Fibroblast of skin of left quadriceps (primary cell): ENCODE measurements around the gene ADCY7.

Experiments used
- DNase-seq, 2 experiments: peaks; one replicate each; pipeline ENCODE4 v3.0.0-alpha.2; 2013; ENCODE audit warnings: low read depth in 2 of 2

The ADCY7 gene

GRCh38 chr16:50266337-50267091, at the start of gene ADCY7:
TSS of gene ADCY7 (plus strand) at chr16:50266551. CDS start at chr16:50288180, 21,629 bp downstream.
- peak; percentile 75 to 78 for DNase-seq

- DNase-seq = no peak
Measured at GRCh38 chr16:50219402-50219975, 46.9 kb upstream of the ADCY7 start.

GRCh38 chr16:50224286-50224685, 42.1 kb upstream of the ADCY7 start:
- no peak for DNase-seq

GRCh38 chr16:50227120-50227519, 39.2 kb upstream of the ADCY7 start:
- no peak for DNase-seq

GRCh38 chr16:50227665-50228064, 38.7 kb upstream of the ADCY7 start:
- DNase-seq = no peak

- no peak for DNase-seq
Measured at GRCh38 chr16:50228364-50228868, 37.9 kb upstream of the ADCY7 start.

GRCh38 chr16:50229149-50229726, 37.1 kb upstream of the ADCY7 start:
- DNase-seq = no peak

- DNase-seq = no peak
Measured at GRCh38 chr16:50234771-50235556, 31.4 kb upstream of the ADCY7 start.

- no peak for DNase-seq
Measured at GRCh38 chr16:50235581-50235980, 30.8 kb upstream of the ADCY7 start.

GRCh38 chr16:50238314-50238713, 28.0 kb upstream of the ADCY7 start:
- DNase-seq = no peak

GRCh38 chr16:50238868-50239301, 27.5 kb upstream of the ADCY7 start:
- DNase-seq = no peak

- peak; percentile 46 to 54 for DNase-seq
Measured at GRCh38 chr16:50243024-50243423, 23.3 kb upstream of the ADCY7 start.

GRCh38 chr16:50244140-50244503, 22.2 kb upstream of the ADCY7 start:
- DNase-seq = no peak

GRCh38 chr16:50244504-50245416, 21.6 kb upstream of the ADCY7 start:
- DNase-seq = no peak

- DNase-seq = no peak
Measured at GRCh38 chr16:50245417-50246298, 20.7 kb upstream of the ADCY7 start.

- DNase-seq = no peak
Measured at GRCh38 chr16:50246299-50247122, 19.8 kb upstream of the ADCY7 start.

GRCh38 chr16:50247123-50247905, 19.0 kb upstream of the ADCY7 start:
- no peak for DNase-seq

- no peak for DNase-seq
Measured at GRCh38 chr16:50247906-50248608, 18.3 kb upstream of the ADCY7 start.
